Umbilical cord (tissue), 2 donors: ENCODE data around the gene GGPS1. TPM values are rescaled to one million over a fixed set of nuclear protein-coding genes. Genes with fewer than 3 reads are reported as not detected.
"Not testable (repeated sequence)": the region's sequence is repeated elsewhere in the genome, so short reads cannot be mapped to it uniquely, and the experiment has no call there.

Experiments used
- DNase-seq: peaks from one replicate; pipeline ENCODE4 v3.0.0-alpha.2; 2015; ENCODE audit warnings: low spot score
- total RNA-seq: library from RNA; depleted of rRNA; stranded (reverse); fragments of >200 nt; gene quantifications from one replicate; pipeline ENCODE4 v1.2.3, GENCODE V29; 2014; ENCODE audit warnings: low replicate concordance; ENCODE audit not compliant: insufficient read depth

Gene GGPS1
- total RNA-seq, 1 donor from 2014 or later = 20.0 TPM

DNA sequence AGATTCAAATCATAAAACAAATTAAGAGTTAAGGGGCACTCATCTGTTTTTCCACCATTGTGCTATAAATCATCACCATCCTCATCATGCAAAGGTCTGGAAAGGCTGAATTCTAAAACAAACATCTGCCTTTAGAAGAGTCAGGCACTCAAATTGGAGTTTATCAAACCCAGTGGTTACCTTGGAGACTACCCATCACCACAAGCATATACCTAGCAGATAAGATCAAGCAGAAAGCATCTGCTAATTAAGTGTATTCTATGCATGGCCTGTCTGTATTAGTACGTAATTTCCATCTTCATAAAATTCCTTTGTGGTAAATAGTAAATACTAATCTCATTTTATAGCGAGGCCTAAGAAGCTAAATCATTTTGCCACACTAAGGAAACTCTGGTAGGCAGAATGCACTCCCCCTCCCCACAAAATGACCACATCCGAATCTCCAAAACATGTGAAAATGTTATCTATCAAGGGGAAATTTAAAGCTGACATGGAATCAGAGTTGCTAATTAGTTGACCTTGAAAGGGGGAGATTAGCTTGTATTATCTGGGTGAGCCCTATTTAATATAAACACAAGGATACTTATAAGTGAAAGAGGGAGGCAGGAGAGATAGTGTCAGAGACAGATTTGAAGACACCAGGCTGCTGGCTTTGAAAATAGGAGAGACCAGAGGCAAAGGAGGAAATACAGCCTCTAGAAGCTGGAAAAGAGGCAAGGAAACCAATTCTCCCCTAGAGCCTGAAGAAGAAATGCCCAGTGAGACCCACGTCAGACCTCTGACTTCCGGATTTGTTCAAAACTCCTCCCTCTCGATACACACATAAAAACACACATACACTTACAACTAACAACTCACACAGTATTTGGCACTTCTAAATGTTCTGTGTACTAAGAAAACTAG lies 23.6 kb upstream of the GGPS1 start:
- DNase-seq = no peak

DNA sequence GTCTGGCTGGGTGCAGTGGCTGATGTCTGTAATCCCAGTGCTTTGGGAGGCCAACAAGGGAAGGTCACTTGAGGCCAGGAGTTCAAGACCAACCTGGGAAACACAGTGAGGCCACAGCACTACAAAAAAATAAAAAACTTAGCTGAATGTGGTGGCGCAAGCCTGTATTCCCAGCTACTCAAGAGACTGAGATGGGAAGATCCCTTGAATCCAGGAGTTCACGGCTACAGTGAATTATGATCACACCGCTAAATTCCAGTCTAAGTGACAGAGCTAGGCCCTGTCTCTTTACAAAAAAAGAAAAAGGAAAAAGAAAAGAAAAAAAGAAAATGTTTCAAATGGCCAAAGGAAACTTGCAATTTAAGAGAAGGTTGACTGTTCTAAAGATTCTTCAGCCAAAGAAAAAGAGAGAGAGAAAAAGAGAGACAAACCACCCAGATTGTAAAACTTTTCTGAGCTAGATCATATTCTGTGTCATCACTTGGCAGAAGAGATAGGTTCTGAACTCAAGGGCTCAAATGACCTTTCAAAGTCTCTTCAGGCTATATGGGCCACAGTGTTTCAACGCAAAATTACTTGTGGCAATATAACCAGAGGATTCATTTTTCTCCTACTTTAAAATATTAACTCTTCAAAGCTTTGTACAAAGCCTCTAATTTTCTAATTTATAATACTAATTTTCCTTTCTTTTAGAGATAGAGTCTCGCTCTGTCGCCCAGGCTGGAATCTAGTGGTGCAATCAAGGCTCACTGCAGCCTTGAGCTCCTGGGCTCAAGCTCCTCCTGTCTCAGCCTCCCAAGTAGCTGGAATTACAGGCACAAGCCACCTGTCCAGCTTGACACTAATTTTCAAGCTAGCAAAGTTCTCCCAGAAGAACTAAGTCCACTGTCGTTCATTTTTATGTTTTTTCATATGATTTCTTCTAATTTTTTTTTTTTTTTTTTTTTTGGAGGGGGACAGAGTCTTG lies 20.9 kb upstream of the GGPS1 start:
- peak; percentile 40 for DNase-seq

DNA sequence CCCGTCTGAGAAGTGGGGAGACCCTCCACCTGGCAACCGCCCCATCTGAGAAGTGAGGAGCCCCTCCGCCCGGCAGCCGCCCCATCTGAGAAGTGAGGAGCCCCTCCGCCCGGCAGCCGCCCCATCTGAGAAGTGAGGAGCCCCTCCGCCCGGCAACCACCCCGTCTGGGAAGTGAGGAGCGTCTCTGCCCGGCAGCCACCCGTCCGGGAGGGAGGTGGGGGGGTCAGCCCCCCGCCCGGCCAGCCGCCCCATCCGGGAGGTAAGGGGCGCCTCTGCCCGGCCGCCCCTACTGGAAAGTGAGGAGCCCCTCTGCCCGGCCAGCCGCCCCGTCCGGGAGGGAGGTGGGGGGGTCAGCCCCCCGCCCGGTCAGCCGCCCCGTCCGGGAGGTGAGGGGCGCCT lies 19.2 kb upstream of the GGPS1 start:
- DNase-seq = not testable (repeated sequence)

DNA sequence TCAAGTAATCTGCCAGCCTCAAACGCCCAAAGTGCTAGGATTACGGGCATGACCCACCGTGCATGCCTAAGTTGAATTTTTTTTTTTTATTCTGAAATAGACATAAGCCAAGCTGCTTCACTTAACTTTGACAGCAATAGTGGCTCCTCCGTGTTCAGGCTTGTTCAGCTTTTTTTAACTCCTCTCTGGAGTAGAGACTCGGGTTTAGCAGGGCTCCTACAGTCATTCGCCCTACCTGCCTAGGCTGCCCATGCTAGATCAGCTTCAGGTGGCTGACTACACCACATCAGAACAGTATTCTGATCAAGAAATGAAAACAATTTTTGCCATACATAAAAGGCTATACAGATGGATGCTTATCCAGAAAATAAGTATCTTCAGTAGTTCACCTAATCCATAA lies 15.1 kb upstream of the GGPS1 start:
- peak; percentile 26 for DNase-seq

DNA sequence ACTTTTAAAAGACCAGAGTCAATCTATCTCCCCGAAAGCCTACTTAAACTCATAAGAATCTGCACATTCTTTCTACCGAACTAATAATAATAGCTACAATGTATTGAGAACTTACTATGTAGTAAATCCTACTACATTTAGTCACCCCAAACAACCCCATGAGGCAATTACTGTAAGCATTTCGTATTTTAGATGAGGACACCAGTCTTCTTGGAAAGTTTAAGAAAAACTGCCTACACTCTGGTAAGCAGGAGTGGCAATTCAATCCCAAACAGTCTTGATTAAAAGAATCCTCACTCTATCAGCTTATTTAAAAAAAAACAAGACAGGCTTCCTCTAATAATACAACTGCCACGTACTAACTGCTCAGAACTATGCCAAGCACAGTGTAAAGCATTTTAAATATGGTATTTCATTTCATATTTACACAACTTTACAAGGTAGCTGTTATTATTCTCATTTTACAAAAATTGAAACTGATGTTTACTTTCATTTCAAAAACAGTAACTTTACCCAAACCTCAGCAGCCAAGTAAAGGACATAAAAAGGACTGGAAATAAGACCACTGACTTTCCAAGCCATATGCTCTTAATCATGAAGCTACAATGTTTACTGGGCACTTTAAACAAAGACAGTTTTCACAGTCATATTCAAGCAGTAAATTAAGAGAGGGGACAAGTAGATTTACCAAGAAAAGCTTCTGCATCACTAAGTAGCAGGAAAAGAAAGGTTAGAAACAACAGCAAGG lies 14.3 kb upstream of the GGPS1 start:
- no peak for DNase-seq

DNA sequence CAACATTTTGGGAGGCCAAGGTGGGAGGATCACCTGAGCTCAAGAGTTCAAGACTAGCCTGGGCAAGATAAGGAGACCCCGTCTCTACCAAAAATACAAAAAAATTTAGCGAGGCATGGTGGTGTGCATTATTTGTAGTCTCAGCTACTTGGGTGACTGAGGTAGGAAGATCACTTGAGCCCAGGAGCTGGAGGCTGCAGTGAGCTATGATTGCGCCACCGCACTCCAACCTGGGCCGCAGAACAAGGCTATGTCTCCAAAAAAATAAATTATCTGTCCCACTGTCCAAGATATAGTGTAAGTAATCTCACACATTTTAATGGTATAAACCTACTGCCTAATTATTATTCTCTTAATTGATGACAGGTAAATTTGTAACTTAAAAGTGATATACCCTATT lies 13.2 kb upstream of the GGPS1 start:
- no peak for DNase-seq

DNA sequence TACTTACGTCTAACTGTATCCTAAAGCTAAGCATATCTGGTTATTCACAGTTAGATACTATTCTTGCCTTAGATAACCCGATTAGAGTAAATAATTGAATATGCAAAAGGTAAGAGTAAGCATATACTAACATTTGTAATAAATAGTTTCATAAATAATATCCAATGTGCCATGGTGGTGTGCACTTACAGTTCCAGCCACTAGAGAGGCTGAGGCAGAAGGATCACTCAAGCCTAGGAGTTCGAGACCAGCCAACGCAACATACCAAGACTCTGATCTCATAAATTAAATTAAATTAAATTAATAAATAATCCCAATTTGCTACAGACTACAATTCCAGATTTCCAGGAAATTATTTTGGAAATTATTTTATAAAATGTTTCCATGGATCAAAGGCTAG lies 12.6 kb upstream of the GGPS1 start:
- no peak for DNase-seq

DNA sequence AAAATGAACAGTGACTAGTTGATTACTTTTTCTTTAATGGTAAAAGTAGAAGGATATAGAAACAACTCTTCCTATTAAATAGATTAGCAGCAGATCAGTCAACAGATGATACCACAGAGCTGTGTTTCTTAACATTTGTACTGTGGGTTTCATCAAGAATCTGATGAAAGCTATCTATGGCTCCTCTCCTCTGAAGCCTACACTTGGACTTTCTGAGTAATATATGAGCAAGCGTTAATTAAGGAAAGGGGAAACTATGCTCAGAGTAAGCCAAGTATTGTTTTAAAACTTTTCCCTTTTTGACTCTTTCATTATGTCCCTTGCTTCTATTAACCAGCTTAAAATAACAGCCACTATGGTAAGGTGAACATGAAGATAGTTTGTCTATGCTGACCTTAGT lies 11.2 kb upstream of the GGPS1 start:
- no peak for DNase-seq

DNA sequence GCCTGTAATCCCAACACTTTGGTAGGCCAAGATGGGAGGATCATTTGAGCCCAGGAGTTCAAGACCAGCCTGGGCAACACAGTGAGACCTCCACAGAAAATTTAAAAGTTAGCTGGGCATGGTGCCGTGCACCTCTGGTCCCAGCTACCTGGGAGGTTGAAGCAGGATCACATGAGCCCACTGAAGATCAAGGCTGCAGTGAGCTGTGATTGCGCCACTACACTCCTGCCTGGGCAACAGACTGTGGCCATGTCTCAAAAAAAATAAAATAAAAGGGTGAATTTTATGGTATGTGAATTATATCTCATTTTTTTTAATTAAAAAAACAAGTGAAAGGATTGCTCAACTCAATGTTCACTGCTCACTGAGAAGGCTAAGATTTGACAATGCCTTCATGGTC lies 9.1 kb upstream of the GGPS1 start:
- no peak for DNase-seq

DNA sequence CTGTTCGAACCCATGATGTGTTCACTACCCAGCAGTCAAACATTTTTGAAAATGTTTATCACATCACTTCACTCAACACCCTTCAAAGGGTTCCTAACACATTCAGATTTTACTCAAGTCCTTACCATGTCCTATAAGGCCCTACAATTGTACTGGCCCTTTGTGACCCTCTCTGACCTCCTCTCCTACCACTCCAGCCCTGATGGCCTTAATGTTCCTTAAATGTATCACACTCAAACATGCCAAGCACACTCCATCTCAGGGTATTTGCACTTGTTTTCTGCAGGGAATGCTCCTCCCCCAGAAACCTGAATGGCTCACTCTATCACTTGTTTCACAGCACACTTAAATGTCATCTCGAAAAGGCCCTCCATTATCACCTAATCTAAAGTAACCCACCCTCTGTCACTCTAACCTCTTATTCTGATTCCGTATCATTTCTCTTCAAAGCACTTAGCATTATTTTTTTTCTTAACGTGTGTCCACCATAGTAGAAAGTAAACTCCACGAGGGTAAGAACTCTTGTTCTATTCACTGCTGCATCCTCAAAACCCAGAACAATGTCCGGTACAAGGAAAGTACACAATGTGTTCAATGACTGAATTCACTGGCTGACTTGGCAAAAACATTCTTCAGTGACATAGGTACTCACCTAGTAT lies 7.7 kb upstream of the GGPS1 start:
- DNase-seq = no peak

DNA sequence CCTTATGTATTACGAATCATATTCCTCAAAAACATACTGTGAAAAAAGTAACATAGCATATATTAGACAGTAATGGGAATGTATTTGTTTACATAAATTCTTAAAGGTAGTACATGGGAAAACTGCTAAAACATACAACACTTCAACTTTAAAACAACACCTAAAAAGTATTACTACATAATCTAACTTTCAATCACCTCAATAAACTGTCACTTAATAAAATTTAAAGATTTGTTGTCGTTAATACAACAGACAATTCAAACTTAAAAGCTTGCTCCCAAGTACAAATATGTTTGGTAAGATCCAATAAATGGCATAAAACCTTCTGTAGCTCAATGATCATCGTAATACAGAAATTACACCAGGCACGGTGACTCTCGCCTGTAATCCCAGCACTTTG lies 4.1 kb upstream of the GGPS1 start:
- DNase-seq = no peak

DNA sequence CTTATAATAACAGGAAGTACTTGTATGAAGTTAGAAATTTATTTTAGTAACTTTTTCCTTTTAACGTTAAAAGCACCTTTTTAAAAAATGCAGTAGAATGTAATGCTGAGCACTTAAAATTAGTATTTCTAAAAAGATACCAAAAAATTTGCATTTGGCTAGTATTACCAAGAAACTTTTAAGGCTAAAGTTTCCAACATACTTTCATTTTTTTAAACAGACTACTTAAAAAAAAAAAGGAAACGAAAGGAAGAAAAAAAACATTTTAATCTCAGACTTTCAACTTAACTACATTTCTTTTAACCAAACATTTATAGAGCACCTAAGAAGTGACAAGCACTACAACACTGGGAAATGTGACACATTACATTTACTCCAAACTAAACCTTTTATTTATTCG lies 3.2 kb upstream of the GGPS1 start:
- DNase-seq = no peak

DNA sequence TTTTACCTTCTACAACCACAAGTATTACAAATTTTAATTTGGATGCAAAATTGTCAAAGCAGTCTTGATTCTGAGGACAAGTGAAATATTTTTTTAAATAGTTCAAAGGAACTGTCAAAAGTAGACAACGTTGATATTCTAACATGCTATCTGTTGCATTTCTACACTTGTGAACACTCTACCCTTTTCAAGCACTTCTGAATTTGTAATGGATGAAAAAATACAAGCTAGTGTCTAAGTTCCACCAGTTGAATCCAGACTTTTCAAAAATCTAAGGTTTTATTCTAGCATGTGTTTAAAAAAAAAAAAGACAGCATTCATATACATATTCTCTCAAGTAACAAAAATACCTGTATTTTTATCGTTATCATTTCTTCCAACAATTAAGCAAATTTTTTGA lies 2.5 kb upstream of the GGPS1 start:
- no peak for DNase-seq

DNA sequence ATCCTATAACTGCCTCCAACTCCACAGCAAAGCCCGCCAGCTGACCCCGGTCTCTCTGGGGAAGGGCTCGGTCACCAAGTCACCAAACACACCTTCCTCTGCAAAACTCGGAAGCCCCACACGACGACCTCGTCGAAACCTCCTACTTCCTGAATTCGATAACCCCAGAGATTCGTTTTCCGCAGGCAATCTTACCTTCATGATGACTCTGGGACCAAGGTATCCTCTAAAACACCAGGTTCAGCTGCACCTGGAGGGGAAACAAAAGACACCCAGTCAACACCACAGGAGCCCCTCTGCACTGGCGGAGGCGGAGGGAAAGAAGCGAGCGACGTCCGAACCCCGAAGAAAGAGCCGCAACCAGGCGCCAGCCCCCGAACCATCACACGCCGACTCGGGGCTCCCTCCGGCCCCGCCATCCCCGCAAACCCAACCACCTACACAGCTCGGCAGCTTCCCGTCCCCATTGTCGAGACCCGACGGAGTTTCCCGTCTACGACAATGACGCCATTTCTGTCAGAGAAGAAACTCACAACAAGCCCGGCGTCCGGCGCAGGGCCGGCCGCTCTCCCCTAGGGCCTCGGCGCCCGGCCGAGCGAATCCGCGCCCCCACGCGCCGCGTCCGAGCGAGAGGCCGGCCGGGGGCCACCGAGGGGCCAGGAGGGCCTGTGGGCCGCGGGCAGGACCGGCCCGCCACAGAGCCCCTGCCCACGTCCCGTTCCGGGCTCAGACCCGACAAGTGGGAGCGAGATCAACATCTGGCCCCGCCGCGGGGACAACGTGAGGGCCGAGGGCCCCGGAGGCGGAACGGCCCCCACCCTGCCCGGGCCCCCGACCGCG lies 1.4 kb upstream of the GGPS1 start:
- DNase-seq = peak; percentile 43

DNA sequence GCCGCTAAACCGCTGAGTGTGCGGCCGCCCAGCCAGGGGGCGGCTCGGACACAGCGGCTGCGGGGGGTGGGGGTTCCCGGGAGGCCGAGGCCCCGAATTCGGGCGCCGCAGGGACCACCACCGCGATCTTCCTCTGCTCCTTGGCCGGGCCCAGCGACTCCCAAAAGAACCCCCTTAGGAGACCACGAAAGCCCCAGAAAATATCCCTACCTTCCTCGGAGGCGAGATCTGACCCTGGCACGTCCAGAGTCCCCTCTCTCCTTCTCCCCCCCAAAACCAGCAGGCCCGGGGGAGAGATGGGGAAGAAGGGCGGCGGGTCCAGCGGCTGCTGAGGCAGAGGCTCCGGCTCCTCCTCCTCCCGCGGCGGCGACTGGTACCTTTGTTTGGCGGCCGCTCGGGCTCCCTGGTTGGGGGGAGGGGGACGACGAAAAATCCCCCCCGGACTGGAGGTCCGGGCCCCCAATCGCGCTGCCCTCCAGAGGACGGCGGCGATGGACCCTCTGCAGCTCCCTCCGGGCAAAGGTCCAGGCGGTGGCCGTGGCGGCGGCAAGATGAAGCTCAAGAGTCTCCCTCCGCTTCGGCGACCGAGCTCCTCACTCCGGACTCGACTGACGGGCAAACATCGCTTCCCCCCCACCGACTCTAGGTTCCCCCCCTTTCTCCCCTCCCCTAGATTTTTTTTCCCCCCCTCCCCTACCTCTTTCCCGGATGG lies 655 bp upstream of the GGPS1 start, which contains the start of gene ARID4B:
Gene ARID4B (minus strand): TSS at position 621 of the 712 bp plus-strand sequence. CDS start 1,260 bp downstream, outside the sequence.
- no peak for DNase-seq

DNA sequence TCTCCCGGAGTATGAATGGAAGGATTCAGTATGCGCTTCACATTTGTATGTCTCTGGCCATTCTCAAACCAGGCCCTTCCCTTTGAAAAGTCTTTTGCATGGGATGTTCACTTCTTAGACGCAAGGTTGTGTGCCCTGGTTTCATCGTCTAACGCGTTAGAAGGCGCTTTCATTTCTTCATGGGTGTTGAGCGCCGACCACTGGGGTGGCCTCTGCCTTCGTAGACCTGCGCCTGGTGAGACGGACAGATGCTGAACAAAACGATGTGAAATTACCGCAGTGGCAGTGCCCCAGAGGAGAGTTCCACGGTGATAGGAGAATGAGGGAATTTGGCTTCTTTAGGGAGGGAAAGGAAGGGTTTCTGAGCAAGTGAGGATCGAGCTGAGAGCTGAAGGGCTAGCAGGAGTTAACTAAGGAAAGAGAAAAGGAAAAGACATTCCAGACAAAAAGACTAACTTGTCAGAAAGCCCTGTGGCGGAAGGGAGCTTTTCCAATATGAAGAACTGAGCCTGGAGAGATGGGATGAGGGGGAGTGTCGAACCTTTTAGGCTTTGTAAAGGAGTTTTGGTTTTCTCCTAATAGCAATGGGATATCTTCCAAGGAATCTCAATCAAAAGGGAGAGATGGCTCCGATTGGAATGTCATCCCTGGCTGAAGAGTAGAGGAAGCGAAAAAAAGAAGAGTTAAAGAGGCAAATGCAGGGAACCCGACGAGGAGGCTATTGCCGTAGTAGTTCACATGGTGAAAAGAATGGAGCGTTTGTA lies 951 bp downstream of the GGPS1 start:
- no peak for DNase-seq

DNA sequence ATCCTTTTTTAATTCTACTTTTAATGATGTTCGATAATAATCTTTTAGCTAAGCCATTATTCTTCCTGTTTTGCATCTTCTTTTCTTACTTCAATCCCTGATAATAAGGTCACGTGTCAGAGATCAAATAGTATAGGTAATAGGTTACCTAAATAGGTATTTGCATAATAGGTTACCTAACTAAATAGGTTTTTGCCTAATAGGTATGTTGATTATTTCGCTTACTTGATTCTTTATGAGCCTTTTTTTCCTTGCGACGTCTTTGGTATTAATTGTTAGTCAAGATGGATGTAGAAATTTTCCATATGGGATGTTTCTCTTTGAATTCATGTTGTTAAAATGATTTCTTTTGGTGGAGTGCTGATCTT lies 2.5 kb downstream of the GGPS1 start:
- no peak for DNase-seq

DNA sequence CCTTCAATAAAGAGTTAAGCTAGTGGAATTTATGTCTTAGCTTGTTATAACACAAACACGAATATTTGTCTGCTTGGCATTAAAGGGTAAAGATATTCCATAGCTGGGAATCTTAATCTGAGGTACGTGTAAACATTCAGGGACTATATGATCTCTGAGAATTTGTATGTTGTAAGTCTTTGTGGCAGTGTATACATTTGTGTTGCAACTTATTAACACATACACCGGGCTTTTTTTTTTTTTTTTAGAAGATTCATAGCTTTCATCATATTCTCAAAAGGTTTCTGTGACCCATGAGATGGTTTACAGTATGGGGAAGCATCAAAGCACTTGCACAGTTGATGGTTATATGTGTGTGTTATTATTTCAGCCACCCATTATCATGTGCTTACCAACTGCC lies 3.0 kb downstream of the GGPS1 start:
- DNase-seq = no peak

DNA sequence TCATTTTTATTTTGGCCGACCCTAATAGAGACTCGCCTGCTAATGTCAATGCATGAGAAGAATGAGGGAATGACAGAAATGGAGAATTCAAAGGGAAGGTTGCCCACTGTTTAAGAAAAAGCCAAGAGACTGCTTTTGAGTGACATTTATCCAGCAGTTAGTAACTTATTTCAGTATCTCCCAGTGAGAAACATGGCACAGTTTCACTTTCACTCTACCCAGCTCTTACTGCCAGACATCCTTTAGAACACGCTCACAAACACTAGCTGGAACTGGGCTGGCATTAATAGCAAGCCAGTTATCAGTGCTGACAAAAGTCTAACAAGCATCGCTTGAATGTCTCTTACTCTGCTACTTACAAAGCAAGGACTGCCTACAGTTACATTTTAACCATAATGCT lies 8.5 kb downstream of the GGPS1 start:
- no peak for DNase-seq
